ENCODE results near the gene ADGRB3.
"Not testable (repeated sequence)": the region's sequence is repeated elsewhere in the genome, so short reads cannot be mapped to it uniquely, and the experiment has no call there.

ADGRB3 gene

DNA sequence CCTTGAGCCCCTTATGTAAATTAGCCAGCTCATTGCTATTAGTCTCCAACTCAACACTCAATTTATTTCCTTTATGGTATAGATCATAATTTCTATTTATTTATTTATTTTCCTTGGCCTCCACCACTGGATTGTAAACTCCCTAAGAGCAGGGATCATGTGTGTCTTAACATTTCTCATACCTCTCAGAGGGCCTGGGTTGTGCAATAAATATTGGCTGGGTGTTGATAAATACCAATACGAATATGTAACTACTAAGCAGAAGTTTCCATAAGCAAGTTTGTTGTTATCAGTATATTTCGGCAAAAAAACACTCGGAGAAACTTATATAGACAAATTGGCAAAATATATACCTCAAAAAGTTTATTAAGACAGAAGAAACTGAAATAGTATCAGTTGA lies 257.4 kb downstream of the ADGRB3 start:
- Histone ChIP-seq H3K4me3 (ENCODE audit: low read depth in 1 of 5, low read length in 5 of 5) (no peak overlapping the region), H3K9ac (ENCODE audit: low read length in 5 of 5) (no peak overlapping the region), H3K27me3 (ENCODE audit: control insufficient read depth in 5 of 5, insufficient read depth in 4 of 5, low read length in 5 of 5) (no peaks in the 10 kb centered on the region), H3K27ac (ENCODE audit: low read depth, low read length) (no peak overlapping the region), H3K36me3 (ENCODE audit: control insufficient read depth in 5 of 5, insufficient read depth in 5 of 5, low read length in 5 of 5) (no peaks in the 10 kb centered on the region), H3K9me3 (ENCODE audit: control insufficient read depth in 5 of 5, low read length in 5 of 5) (no peaks in the 10 kb centered on the region), H3K4me1 (ENCODE audit: control insufficient read depth in 5 of 5, insufficient read depth in 5 of 5, low read length in 5 of 5) (no peaks in the 10 kb centered on the region)

DNA sequence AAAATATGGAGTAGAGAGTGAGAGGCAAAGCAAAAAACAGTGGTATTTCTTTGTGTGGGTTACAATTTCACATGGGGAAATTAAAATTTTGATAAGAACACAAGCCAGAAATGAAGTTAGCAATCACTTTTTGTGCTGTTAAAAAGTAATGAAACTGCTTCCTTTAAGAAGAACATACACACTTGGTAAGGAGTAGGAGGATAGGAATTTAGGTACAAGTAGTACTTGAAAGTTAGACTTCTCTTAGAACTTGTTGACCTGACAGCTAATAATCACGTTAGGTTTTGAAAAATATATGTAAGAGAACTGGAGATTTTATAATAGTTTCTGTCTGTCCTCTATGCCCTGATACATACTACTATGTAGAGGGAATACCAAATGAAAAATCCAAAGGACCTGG lies 260.8 kb downstream of the ADGRB3 start:
- Histone ChIP-seq H3K9me3 (ENCODE audit: control insufficient read depth in 5 of 5, low read length in 5 of 5) (no peaks in the 10 kb centered on the region), H3K9ac (ENCODE audit: low read length in 5 of 5) (no peak overlapping the region), H3K36me3 (ENCODE audit: control insufficient read depth in 5 of 5, insufficient read depth in 5 of 5, low read length in 5 of 5) (no peaks in the 10 kb centered on the region), H3K27ac (ENCODE audit: low read depth, low read length) (no peak overlapping the region), H3K4me3 (ENCODE audit: low read depth in 1 of 5, low read length in 5 of 5) (no peak overlapping the region), H3K4me1 (ENCODE audit: control insufficient read depth in 5 of 5, insufficient read depth in 5 of 5, low read length in 5 of 5) (no peaks in the 10 kb centered on the region), H3K27me3 (ENCODE audit: control insufficient read depth in 5 of 5, insufficient read depth in 4 of 5, low read length in 5 of 5) (no peaks in the 10 kb centered on the region)

DNA sequence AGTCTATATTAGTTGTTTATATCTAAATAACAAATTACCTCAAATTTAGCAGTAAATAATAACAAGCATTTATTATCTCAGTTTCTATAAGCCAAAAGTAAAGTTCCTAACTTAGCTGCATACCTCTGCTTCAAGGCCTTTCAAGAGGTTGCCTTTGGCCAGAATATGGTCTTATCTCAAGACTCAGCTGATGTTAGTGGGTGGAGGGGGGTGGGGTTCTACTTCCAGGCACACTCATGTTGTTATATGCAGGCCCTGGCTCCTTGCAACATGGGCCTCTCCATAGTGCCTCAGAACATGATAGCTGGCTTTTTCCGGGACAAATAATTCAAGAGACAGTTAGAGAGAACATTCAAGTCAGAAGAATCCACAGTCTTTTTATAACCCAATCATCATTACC lies 266.0 kb downstream of the ADGRB3 start:
- Histone ChIP-seq H3K27me3 (ENCODE audit: control insufficient read depth in 5 of 5, insufficient read depth in 4 of 5, low read length in 5 of 5) (no peaks in the 10 kb centered on the region), H3K27ac (ENCODE audit: low read depth, low read length) (no peak overlapping the region)

DNA sequence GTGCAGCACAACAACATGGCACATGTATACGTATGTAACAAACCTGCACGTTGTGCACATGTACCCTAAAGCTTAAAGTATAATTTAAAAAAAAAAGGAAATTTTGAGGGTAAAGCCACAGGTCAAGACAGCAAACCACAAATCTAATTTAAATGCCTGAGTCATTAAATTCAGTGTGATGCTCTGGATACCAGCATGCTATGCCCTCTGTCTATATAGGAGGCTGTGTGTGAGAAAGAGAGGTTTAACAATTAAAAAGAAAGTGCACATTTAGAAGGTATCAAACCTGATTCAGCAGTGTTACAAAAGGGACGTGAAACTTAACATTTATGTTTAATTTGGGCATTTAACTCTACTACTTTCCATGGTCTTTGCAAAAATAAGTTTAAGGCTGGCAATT lies 276.3 kb downstream of the ADGRB3 start:
- H3K27me3 ChIP-seq (ENCODE audit: control insufficient read depth in 5 of 5, insufficient read depth in 4 of 5, low read length in 5 of 5), result no peaks in the 10 kb centered on the region
- no peaks in the 10 kb centered on the region for H3K36me3 ChIP-seq (ENCODE audit: control insufficient read depth in 5 of 5, insufficient read depth in 5 of 5, low read length in 5 of 5)
- no peaks in the 10 kb centered on the region for H3K9me3 ChIP-seq (ENCODE audit: control insufficient read depth in 5 of 5, low read length in 5 of 5)
- no peaks in the 10 kb centered on the region for H3K4me1 ChIP-seq (ENCODE audit: control insufficient read depth in 5 of 5, insufficient read depth in 5 of 5, low read length in 5 of 5)
- no peak overlapping the region for H3K9ac ChIP-seq (ENCODE audit: low read length in 5 of 5)
- no peak overlapping the region for H3K4me3 ChIP-seq (ENCODE audit: low read depth in 1 of 5, low read length in 5 of 5)
- H3K27ac ChIP-seq (ENCODE audit: low read depth, low read length), result no peak overlapping the region

More for the DNA sequence above, 266.0 kb downstream of the ADGRB3 start:
- H3K9me3 ChIP-seq (ENCODE audit: control insufficient read depth in 5 of 5, low read length in 5 of 5), result no peaks in the 10 kb centered on the region
- H3K9ac ChIP-seq (ENCODE audit: low read length in 5 of 5), result no peak overlapping the region
- no peak overlapping the region for H3K4me3 ChIP-seq (ENCODE audit: low read depth in 1 of 5, low read length in 5 of 5)
- H3K4me1 ChIP-seq (ENCODE audit: control insufficient read depth in 5 of 5, insufficient read depth in 5 of 5, low read length in 5 of 5), result no peaks in the 10 kb centered on the region
- H3K36me3 ChIP-seq (ENCODE audit: control insufficient read depth in 5 of 5, insufficient read depth in 5 of 5, low read length in 5 of 5), result no peaks in the 10 kb centered on the region

DNA sequence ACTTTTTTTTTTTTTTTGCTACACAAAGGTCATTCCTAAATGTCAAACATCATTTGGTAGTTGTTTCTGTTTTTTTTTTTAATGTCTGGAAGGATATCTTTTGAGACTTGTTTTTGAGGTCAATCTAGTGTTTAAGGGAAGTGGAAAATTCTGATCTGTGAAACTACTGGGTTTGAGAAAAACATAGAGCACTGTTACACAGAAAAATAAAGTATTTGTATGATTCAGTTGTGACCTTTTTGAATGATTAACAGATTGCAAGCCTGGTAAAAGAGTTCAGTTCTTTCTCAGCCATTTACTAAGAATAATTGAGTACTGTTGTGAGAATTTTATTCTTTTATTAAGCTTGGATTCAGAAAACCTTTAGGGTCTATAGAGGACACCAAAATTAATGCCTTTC lies 276.7 kb downstream of the ADGRB3 start:
- Histone ChIP-seq H3K4me1 (ENCODE audit: control insufficient read depth in 5 of 5, insufficient read depth in 5 of 5, low read length in 5 of 5) (no peaks in the 10 kb centered on the region), H3K9ac (ENCODE audit: low read length in 5 of 5) (no peak overlapping the region), H3K4me3 (ENCODE audit: low read depth in 1 of 5, low read length in 5 of 5) (no peak overlapping the region), H3K36me3 (ENCODE audit: control insufficient read depth in 5 of 5, insufficient read depth in 5 of 5, low read length in 5 of 5) (no peaks in the 10 kb centered on the region), H3K9me3 (ENCODE audit: control insufficient read depth in 5 of 5, low read length in 5 of 5) (no peaks in the 10 kb centered on the region), H3K27me3 (ENCODE audit: control insufficient read depth in 5 of 5, insufficient read depth in 4 of 5, low read length in 5 of 5) (no peaks in the 10 kb centered on the region), H3K27ac (ENCODE audit: low read depth, low read length) (no peak overlapping the region)

DNA sequence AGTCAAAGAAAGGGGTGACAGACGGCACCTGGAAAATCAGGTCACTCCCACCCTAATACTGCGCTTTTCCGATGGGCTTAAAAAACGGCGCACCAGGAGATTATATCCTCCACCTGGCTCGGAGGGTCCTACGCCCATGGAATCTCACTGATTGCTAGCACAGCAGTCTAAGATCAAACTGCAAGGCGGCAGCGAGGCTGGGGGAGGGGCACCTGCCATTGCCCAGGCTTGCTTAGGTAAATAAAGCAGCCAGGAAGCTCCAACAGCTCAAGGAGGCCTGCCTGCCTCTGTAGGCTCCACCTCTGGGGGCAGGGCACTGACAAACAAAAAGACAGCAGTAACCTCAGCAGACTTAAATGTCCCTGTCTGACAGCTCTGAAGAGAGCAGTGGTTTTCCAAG lies 277.7 kb downstream of the ADGRB3 start:
- not testable (repeated sequence) for H3K27ac ChIP-seq (ENCODE audit: low read depth, low read length); H3K27me3 ChIP-seq (ENCODE audit: control insufficient read depth in 5 of 5, insufficient read depth in 4 of 5, low read length in 5 of 5); H3K9me3 ChIP-seq (ENCODE audit: control insufficient read depth in 5 of 5, low read length in 5 of 5); H3K4me3 ChIP-seq (ENCODE audit: low read depth in 1 of 5, low read length in 5 of 5); H3K9ac ChIP-seq (ENCODE audit: low read length in 5 of 5); H3K36me3 ChIP-seq (ENCODE audit: control insufficient read depth in 5 of 5, insufficient read depth in 5 of 5, low read length in 5 of 5); H3K4me1 ChIP-seq (ENCODE audit: control insufficient read depth in 5 of 5, insufficient read depth in 5 of 5, low read length in 5 of 5)

DNA sequence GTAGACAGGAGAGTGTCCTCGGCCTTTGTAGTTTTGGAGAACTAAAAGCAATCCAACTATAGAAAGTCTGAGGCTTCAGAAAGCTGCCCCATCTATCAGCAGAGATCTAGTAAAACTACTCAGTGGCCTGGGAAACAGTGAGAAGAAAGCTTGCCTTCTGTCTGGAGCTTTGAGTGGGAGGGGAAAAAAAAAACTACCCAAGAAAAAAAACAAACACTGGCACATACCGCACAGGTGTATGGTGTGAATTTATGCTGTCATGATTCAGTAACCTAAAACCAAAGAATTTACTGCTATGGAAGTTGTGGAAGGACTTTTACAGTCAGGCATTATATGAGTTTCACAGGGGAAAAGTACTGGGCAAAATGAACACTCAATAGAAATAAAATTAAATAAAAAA lies 280.5 kb downstream of the ADGRB3 start:
- H3K9ac ChIP-seq (ENCODE audit: low read length in 5 of 5), result no peak overlapping the region
- no peaks in the 10 kb centered on the region for H3K27me3 ChIP-seq (ENCODE audit: control insufficient read depth in 5 of 5, insufficient read depth in 4 of 5, low read length in 5 of 5)
- no peaks in the 10 kb centered on the region for H3K9me3 ChIP-seq (ENCODE audit: control insufficient read depth in 5 of 5, low read length in 5 of 5)
- H3K27ac ChIP-seq (ENCODE audit: low read depth, low read length), result no peak overlapping the region
- no peaks in the 10 kb centered on the region for H3K36me3 ChIP-seq (ENCODE audit: control insufficient read depth in 5 of 5, insufficient read depth in 5 of 5, low read length in 5 of 5)
- H3K4me1 ChIP-seq (ENCODE audit: control insufficient read depth in 5 of 5, insufficient read depth in 5 of 5, low read length in 5 of 5), result no peaks in the 10 kb centered on the region
- H3K4me3 ChIP-seq (ENCODE audit: low read depth in 1 of 5, low read length in 5 of 5), result no peak overlapping the region

DNA sequence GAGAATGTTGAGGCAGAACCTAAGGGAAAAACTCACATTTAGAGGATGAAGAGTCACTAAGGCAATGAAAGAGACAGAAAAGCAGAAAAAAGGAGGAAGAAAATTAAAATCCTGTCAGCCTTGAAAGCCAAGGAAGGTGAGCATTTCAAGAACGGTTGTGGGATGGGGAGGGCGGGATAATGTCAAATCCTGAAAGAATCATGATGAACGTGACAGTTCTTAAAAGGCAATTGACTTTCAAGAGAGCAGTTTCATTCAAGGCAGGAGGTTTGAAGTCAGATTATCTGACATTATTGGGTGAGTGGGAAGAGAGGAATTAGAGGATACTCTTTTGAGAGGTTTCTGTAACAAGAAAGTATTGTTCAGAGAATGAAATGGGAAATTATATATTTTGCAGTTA lies 284.5 kb downstream of the ADGRB3 start:
- Histone ChIP-seq H3K9ac (ENCODE audit: low read length in 5 of 5) (no peak overlapping the region), H3K27ac (ENCODE audit: low read depth, low read length) (no peak overlapping the region), H3K4me3 (ENCODE audit: low read depth in 1 of 5, low read length in 5 of 5) (no peak overlapping the region), H3K27me3 (ENCODE audit: control insufficient read depth in 5 of 5, insufficient read depth in 4 of 5, low read length in 5 of 5) (no peaks in the 10 kb centered on the region), H3K9me3 (ENCODE audit: control insufficient read depth in 5 of 5, low read length in 5 of 5) (no peaks in the 10 kb centered on the region), H3K4me1 (ENCODE audit: control insufficient read depth in 5 of 5, insufficient read depth in 5 of 5, low read length in 5 of 5) (no peaks in the 10 kb centered on the region), H3K36me3 (ENCODE audit: control insufficient read depth in 5 of 5, insufficient read depth in 5 of 5, low read length in 5 of 5) (no peaks in the 10 kb centered on the region)

DNA sequence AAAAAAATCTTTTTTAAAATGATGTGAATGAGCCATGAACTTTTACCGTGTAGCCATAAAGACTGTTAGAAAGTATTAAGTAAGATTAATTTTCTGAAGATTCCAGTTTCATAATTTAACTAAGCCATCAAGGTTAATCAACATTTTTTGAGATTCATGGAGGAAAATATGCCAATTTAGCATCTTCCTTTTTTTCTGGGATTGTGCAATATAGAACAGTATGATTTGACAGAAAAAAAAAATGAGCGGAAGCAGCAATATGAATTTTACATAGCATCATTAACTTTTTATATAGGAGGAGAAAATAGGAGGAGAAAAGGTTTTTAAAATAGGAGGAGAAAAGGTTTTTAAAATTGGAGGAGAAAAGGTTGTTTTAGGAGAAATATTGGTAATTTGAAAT lies 306.3 kb downstream of the ADGRB3 start:
- Histone ChIP-seq H3K36me3 (ENCODE audit: control insufficient read depth in 5 of 5, insufficient read depth in 5 of 5, low read length in 5 of 5) (no peaks in the 10 kb centered on the region), H3K9ac (ENCODE audit: low read length in 5 of 5) (no peak overlapping the region), H3K4me1 (ENCODE audit: control insufficient read depth in 5 of 5, insufficient read depth in 5 of 5, low read length in 5 of 5) (no peaks in the 10 kb centered on the region), H3K9me3 (ENCODE audit: control insufficient read depth in 5 of 5, low read length in 5 of 5) (no peaks in the 10 kb centered on the region), H3K27ac (ENCODE audit: low read depth, low read length) (no peak overlapping the region), H3K27me3 (ENCODE audit: control insufficient read depth in 5 of 5, insufficient read depth in 4 of 5, low read length in 5 of 5) (no peaks in the 10 kb centered on the region), H3K4me3 (ENCODE audit: low read depth in 1 of 5, low read length in 5 of 5) (no peak overlapping the region)

DNA sequence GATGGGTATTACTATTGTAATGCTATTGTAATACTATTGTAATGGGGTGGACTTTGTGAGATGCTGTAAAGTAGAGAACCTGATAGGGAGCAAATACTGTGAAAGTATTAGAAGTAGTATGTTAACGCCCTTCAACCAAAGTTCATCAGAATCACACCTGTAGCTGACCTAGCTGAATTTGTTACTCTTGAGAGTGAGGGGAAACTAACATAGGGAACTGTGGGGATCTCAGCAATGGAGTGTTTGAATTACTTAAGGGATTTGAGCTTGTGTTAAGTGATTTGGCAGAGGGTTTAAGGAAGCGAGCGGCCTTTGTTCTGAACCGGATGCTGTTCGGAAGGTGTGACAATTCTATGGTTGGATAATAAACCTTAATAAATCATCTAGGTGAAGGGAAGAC lies 312.6 kb downstream of the ADGRB3 start:
- H3K27ac ChIP-seq (ENCODE audit: low read depth, low read length), result no peak overlapping the region
- no peaks in the 10 kb centered on the region for H3K4me1 ChIP-seq (ENCODE audit: control insufficient read depth in 5 of 5, insufficient read depth in 5 of 5, low read length in 5 of 5)
- no peaks in the 10 kb centered on the region for H3K36me3 ChIP-seq (ENCODE audit: control insufficient read depth in 5 of 5, insufficient read depth in 5 of 5, low read length in 5 of 5)
- no peak overlapping the region for H3K9ac ChIP-seq (ENCODE audit: low read length in 5 of 5)
- H3K27me3 ChIP-seq (ENCODE audit: control insufficient read depth in 5 of 5, insufficient read depth in 4 of 5, low read length in 5 of 5), result no peaks in the 10 kb centered on the region
- no peak overlapping the region for H3K4me3 ChIP-seq (ENCODE audit: low read depth in 1 of 5, low read length in 5 of 5)
- H3K9me3 ChIP-seq (ENCODE audit: control insufficient read depth in 5 of 5, low read length in 5 of 5), result no peaks in the 10 kb centered on the region

DNA sequence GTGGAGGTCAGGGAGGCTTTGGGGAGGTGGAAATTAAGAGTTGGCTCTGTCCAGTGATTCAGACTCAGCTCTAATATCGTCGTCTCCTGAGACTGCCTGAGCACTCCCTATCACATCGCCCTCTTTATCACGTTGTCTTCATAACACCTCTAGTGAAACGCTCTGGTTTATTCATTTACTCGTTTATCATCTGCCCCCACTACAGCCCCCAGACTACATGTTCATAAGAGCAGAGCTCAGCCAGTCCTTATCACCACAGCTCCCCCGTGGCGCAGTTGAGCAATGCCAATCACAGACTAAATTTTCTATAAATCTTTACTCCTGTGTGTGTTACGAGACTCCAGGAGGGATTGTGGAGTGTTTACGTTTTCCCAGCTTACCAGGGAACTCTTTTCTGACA lies 316.2 kb downstream of the ADGRB3 start:
- no peaks in the 10 kb centered on the region for H3K36me3 ChIP-seq (ENCODE audit: control insufficient read depth in 5 of 5, insufficient read depth in 5 of 5, low read length in 5 of 5)
- H3K27ac ChIP-seq (ENCODE audit: low read depth, low read length), result no peak overlapping the region
- no peak overlapping the region for H3K9ac ChIP-seq (ENCODE audit: low read length in 5 of 5)
- no peaks in the 10 kb centered on the region for H3K4me1 ChIP-seq (ENCODE audit: control insufficient read depth in 5 of 5, insufficient read depth in 5 of 5, low read length in 5 of 5)
- no peaks in the 10 kb centered on the region for H3K27me3 ChIP-seq (ENCODE audit: control insufficient read depth in 5 of 5, insufficient read depth in 4 of 5, low read length in 5 of 5)
- H3K4me3 ChIP-seq (ENCODE audit: low read depth in 1 of 5, low read length in 5 of 5), result no peak overlapping the region
- no peaks in the 10 kb centered on the region for H3K9me3 ChIP-seq (ENCODE audit: control insufficient read depth in 5 of 5, low read length in 5 of 5)

Data from subcutaneous abdominal adipose tissue (tissue), 5 donors.